ENCODE results near the gene GLI3. TPM values are rescaled to one million over a fixed set of nuclear protein-coding genes. Genes with fewer than 3 reads are reported as not detected.

The GLI3 gene
- total and polyA plus RNA-seq, 3 experiments from 2014 or later: 0.16 to 0.46 (median 0.44) TPM

DNA sequence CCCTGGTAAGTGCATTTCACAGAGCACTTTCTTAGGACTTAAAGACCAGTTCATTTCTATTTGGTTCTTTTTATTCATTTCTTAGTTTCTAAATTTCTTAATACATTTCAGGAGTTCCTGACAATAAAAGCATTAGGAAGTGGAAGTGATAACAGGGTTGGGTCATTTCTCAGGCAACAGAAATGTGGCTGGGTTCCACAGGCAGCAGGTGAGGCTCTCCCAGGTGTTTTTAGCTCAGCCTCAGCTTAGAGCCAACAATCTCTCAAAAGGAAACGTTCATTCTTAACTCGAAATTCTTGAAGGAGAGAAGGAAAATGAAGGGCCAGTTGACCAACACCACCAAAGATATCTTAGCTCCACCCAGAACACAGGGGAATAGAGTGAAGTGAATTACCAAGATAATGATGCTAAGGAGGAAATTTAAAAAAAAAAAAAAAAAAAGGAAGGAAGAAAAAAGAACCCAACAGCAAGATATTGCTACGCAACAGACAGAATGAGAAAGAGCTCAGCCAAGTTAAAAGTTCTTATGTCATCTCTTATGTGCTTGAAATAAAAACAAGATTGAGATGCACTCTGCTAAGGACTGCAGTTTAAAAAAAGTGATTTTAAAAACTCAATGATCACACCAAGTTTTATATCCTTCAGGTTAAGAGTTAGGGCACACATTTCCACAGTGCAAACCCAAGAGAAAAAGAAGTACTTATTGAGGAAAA lies 230.1 kb downstream of the GLI3 start:
- Mint-ChIP-seq H3K27ac (no peak overlapping the region), H3K4me3 (no peak overlapping the region), H3K9me3 (no peaks in the 10 kb centered on the region), H3K36me3 (no peaks in the 10 kb centered on the region), H3K4me1 (no peaks in the 10 kb centered on the region), H3K27me3 (peaks cover 0 to 4% of the 10 kb centered on the region in 2 donors)
- H3K27me3 ChIP-seq (ENCODE audit: insufficient read depth, low read length, poor library complexity, severe bottlenecking): no peaks in the 10 kb centered on the region
- no peaks in the 10 kb centered on the region for H3K36me3 ChIP-seq (ENCODE audit: insufficient read depth, low read length)
- no peaks in the 10 kb centered on the region for H3K4me1 ChIP-seq (ENCODE audit: insufficient read depth, low read length)
- CTCF ChIA-PET: no interaction called here
- no peaks in the 10 kb centered on the region for H3K9me3 ChIP-seq (ENCODE audit: low read length)
- no peak overlapping the region for H3K27ac ChIP-seq (ENCODE audit: low read depth, low read length)
- no peak for DNase-seq
- no peak overlapping the region for H3K4me3 ChIP-seq (ENCODE audit: low read length)
- POLR2A ChIA-PET: no interaction called here

- no peak overlapping the region for H3K4me3 ChIP-seq (ENCODE audit: low read length)
- no peaks in the 10 kb centered on the region for H3K4me1 ChIP-seq (ENCODE audit: insufficient read depth, low read length)
- H3K36me3 ChIP-seq (ENCODE audit: insufficient read depth, low read length): no peaks in the 10 kb centered on the region
- DNase-seq: no peak
- no peaks in the 10 kb centered on the region for H3K9me3 ChIP-seq (ENCODE audit: low read length)
- Mint-ChIP-seq H3K36me3 (no peaks in the 10 kb centered on the region), H3K27me3 (peaks cover 1 to 15% of the 10 kb centered on the region in 2 donors), H3K4me3 (no peak overlapping the region), H3K4me1 (no peaks in the 10 kb centered on the region), H3K27ac (no peak overlapping the region), H3K9me3 (peaks cover 0 to 2% (median 0%) of the 10 kb centered on the region in 5 donors)
- CTCF ChIA-PET: no interaction called here
- H3K27ac ChIP-seq (ENCODE audit: low read depth, low read length): no peak overlapping the region
- H3K27me3 ChIP-seq (ENCODE audit: insufficient read depth, low read length, poor library complexity, severe bottlenecking): no peaks in the 10 kb centered on the region
- POLR2A ChIA-PET: no interaction called here
Measured at GRCh38 chr7:42002654-42003053, 234.4 kb downstream of the GLI3 start.

DNA sequence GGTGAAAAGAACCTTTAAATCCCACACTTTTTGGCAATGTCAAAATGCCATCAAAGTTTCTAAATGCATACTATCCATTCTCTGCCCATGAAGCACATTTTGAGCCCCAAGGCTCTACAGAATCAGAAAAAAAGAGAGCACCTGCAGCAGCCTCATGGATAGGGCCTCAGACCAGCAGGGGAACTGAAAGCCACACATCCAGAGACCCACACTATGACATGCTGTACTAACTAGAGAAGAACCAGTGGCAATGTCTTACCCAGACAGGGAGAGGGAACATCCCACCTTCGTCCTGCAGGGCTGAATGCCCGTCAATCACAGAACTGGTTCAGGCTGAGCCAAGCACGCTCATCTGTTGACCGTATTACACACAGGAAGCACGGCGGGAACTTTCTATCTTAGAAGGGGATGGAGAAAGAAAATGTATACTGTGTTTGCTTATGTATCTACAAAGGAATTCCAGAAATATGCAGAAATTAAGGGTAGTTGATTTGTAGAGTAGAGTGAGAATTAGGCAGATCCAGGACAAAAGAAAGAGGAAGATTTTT lies 237.2 kb downstream of the GLI3 start:
- peaks cover 0 to 5% (median 0%) of the 10 kb centered on the region in 5 donors for H3K9me3 Mint-ChIP-seq
- H3K4me3 Mint-ChIP-seq: no peak overlapping the region
- CTCF ChIA-PET: no interaction called here
- no peak overlapping the region for H3K27ac ChIP-seq (ENCODE audit: low read depth, low read length)
- H3K27me3 ChIP-seq (ENCODE audit: insufficient read depth, low read length, poor library complexity, severe bottlenecking): no peaks in the 10 kb centered on the region
- H3K27ac Mint-ChIP-seq: no peak overlapping the region
- no peaks in the 10 kb centered on the region for H3K4me1 ChIP-seq (ENCODE audit: insufficient read depth, low read length)
- DNase-seq: no peak
- no peak overlapping the region for H3K4me3 ChIP-seq (ENCODE audit: low read length)
- H3K9me3 ChIP-seq (ENCODE audit: low read length): no peaks in the 10 kb centered on the region
- no peaks in the 10 kb centered on the region for H3K36me3 Mint-ChIP-seq
- H3K4me1 Mint-ChIP-seq: no peaks in the 10 kb centered on the region
- no peaks in the 10 kb centered on the region for H3K36me3 ChIP-seq (ENCODE audit: insufficient read depth, low read length)
- H3K27me3 Mint-ChIP-seq: peaks cover 1 to 18% of the 10 kb centered on the region in 2 donors
- POLR2A ChIA-PET: no interaction called here

- H3K9me3 ChIP-seq (ENCODE audit: low read length): no peaks in the 10 kb centered on the region
- ChIA-PET CTCF (no interaction called here), POLR2A (no interaction called here)
- no peak overlapping the region for H3K27ac Mint-ChIP-seq
- no peaks in the 10 kb centered on the region for H3K4me1 ChIP-seq (ENCODE audit: insufficient read depth, low read length)
- no peak overlapping the region for H3K4me3 Mint-ChIP-seq
- peaks cover 0 to 5% (median 0%) of the 10 kb centered on the region in 5 donors for H3K9me3 Mint-ChIP-seq
- H3K4me3 ChIP-seq (ENCODE audit: low read length): no peak overlapping the region
- H3K27ac ChIP-seq (ENCODE audit: low read depth, low read length): no peak overlapping the region
- DNase-seq: no peak
- no peaks in the 10 kb centered on the region for H3K36me3 Mint-ChIP-seq
- no peaks in the 10 kb centered on the region for H3K27me3 ChIP-seq (ENCODE audit: insufficient read depth, low read length, poor library complexity, severe bottlenecking)
- H3K36me3 ChIP-seq (ENCODE audit: insufficient read depth, low read length): no peaks in the 10 kb centered on the region
- H3K27me3 Mint-ChIP-seq: peaks cover 0 to 18% of the 10 kb centered on the region in 2 donors
- H3K4me1 Mint-ChIP-seq: no peaks in the 10 kb centered on the region
Measured at GRCh38 chr7:41998041-41998440, 239.0 kb downstream of the GLI3 start.

DNA sequence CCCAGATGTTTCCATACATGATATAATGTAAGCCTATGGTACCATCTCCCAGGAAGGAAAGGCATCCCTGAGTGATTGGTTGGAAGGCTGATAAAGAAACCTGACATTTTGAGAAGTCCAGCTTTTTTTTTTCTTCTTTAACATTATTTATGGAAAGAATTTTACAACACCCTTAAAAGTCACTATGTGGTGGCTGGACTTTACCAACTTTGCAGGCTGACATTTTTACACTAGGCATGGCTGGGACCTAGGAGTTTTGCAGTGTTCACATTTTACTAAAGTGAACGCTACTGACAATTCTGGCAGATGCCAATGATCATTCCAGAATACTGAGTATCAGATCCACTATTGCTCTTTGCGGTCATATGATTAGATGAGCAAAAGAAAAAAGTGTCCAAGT lies 239.9 kb downstream of the GLI3 start:
- ChIA-PET POLR2A (no interaction called here), CTCF (no interaction called here)
- H3K4me1 ChIP-seq (ENCODE audit: insufficient read depth, low read length): no peaks in the 10 kb centered on the region

GRCh38 chr7:41996381-41997035 lies 240.5 kb downstream of the GLI3 start:
- POLR2A ChIA-PET: no interaction called here

More for the DNA sequence above, 239.9 kb downstream of the GLI3 start:
- H3K4me1 Mint-ChIP-seq: no peaks in the 10 kb centered on the region
- H3K9me3 Mint-ChIP-seq: peaks cover 0 to 5% (median 0%) of the 10 kb centered on the region in 5 donors
- no peak overlapping the region for H3K4me3 Mint-ChIP-seq
- DNase-seq: no peak
- H3K4me3 ChIP-seq (ENCODE audit: low read length): no peak overlapping the region
- H3K27ac Mint-ChIP-seq: no peak overlapping the region
- H3K36me3 ChIP-seq (ENCODE audit: insufficient read depth, low read length): no peaks in the 10 kb centered on the region
- no peaks in the 10 kb centered on the region for H3K36me3 Mint-ChIP-seq
- no peak overlapping the region for H3K27ac ChIP-seq (ENCODE audit: low read depth, low read length)
- H3K27me3 ChIP-seq (ENCODE audit: insufficient read depth, low read length, poor library complexity, severe bottlenecking): no peaks in the 10 kb centered on the region
- H3K9me3 ChIP-seq (ENCODE audit: low read length): no peaks in the 10 kb centered on the region
- peaks cover 0 to 18% of the 10 kb centered on the region in 2 donors for H3K27me3 Mint-ChIP-seq

GRCh38 chr7:41995632-41996271 lies 241.3 kb downstream of the GLI3 start:
- CTCF ChIA-PET: no interaction called here
- peak overlapping the region in 1 of 7 donors; percentile 24 for H3K4me3 Mint-ChIP-seq
- H3K4me1 ChIP-seq (ENCODE audit: insufficient read depth, low read length): no peaks in the 10 kb centered on the region
- H3K4me1 Mint-ChIP-seq: no peaks in the 10 kb centered on the region
- H3K4me3 ChIP-seq (ENCODE audit: low read length): no peak overlapping the region
- H3K27me3 ChIP-seq (ENCODE audit: insufficient read depth, low read length, poor library complexity, severe bottlenecking): no peaks in the 10 kb centered on the region
- no peaks in the 10 kb centered on the region for H3K36me3 Mint-ChIP-seq
- peaks cover 0 to 2% (median 0%) of the 10 kb centered on the region in 5 donors for H3K9me3 Mint-ChIP-seq
- POLR2A ChIA-PET: no interaction called here
- DNase-seq: no peak
- H3K27ac Mint-ChIP-seq: peak overlapping the region in 1 of 8 donors; percentile 18
- peaks cover 0 to 18% of the 10 kb centered on the region in 2 donors for H3K27me3 Mint-ChIP-seq
- no peak overlapping the region for H3K27ac ChIP-seq (ENCODE audit: low read depth, low read length)
- H3K9me3 ChIP-seq (ENCODE audit: low read length): no peaks in the 10 kb centered on the region
- no peaks in the 10 kb centered on the region for H3K36me3 ChIP-seq (ENCODE audit: insufficient read depth, low read length)

More at GRCh38 chr7:41996381-41997035, 240.5 kb downstream of the GLI3 start:
- no peaks in the 10 kb centered on the region for H3K36me3 ChIP-seq (ENCODE audit: insufficient read depth, low read length)
- Mint-ChIP-seq H3K9me3 (peaks cover 0 to 5% (median 0%) of the 10 kb centered on the region in 5 donors), H3K27me3 (peaks cover 0 to 18% of the 10 kb centered on the region in 2 donors), H3K27ac (no peak overlapping the region), H3K4me1 (no peaks in the 10 kb centered on the region), H3K36me3 (no peaks in the 10 kb centered on the region), H3K4me3 (no peak overlapping the region)
- no peak for DNase-seq
- CTCF ChIA-PET: no interaction called here
- H3K27ac ChIP-seq (ENCODE audit: low read depth, low read length): no peak overlapping the region
- no peaks in the 10 kb centered on the region for H3K27me3 ChIP-seq (ENCODE audit: insufficient read depth, low read length, poor library complexity, severe bottlenecking)
- H3K9me3 ChIP-seq (ENCODE audit: low read length): no peaks in the 10 kb centered on the region
- no peak overlapping the region for H3K4me3 ChIP-seq (ENCODE audit: low read length)
- H3K4me1 ChIP-seq (ENCODE audit: insufficient read depth, low read length): no peaks in the 10 kb centered on the region

GRCh38 chr7:41994746-41995110 lies 242.3 kb downstream of the GLI3 start:
- Mint-ChIP-seq H3K4me3 (no peak overlapping the region), H3K27me3 (peaks cover 0 to 13% of the 10 kb centered on the region in 2 donors), H3K9me3 (peaks cover 0 to 2% (median 0%) of the 10 kb centered on the region in 5 donors), H3K27ac (no peak overlapping the region), H3K36me3 (no peaks in the 10 kb centered on the region), H3K4me1 (no peaks in the 10 kb centered on the region)
- POLR2A ChIA-PET: no interaction called here
- Histone ChIP-seq H3K9me3 (ENCODE audit: low read length) (no peaks in the 10 kb centered on the region), H3K4me1 (ENCODE audit: insufficient read depth, low read length) (no peaks in the 10 kb centered on the region), H3K27ac (ENCODE audit: low read depth, low read length) (no peak overlapping the region), H3K4me3 (ENCODE audit: low read length) (no peak overlapping the region), H3K36me3 (ENCODE audit: insufficient read depth, low read length) (no peaks in the 10 kb centered on the region), H3K27me3 (ENCODE audit: insufficient read depth, low read length, poor library complexity, severe bottlenecking) (no peaks in the 10 kb centered on the region)
- DNase-seq: no peak
- CTCF ChIA-PET: no interaction called here

Measured in CD8-positive, alpha-beta memory T cell (primary cell).